Smooth muscle cell (in vitro differentiated cells): ENCODE measurements around the gene PIGR. TPM values are rescaled to one million over a fixed set of nuclear protein-coding genes. Genes with fewer than 3 reads are reported as not detected.

ENCODE experiments used
- DNase-seq: peaks from one replicate; lab custom pipeline; 2025; ENCODE audit not compliant: unreplicated experiment; lab: John Stamatoyannopoulos, UW
- H2AFZ ChIP-seq: fragments of 200-600 bp; sonication (generic); 2 replicates; pipeline ENCODE4 v1.6.0; 2016; ENCODE audit warnings: antibody characterized with exemption, low read depth, mild to moderate bottlenecking
- H3F3A ChIP-seq: fragments of 200-600 bp; sonication (generic); 2 replicates; pipeline ENCODE4 v1.6.0; 2017; ENCODE audit warnings: antibody characterized with exemption, low read depth
- H3K27ac ChIP-seq: fragments of 200-600 bp; sonication (generic); 2 replicates; pipeline ENCODE4 v1.5.1; 2016; ENCODE audit warnings: low read depth, mild to moderate bottlenecking
- H3K27me3 ChIP-seq: fragments of 200-600 bp; sonication (generic); 2 replicates; pipeline ENCODE4 v1.6.1; 2016; ENCODE audit warnings: low read depth, mild to moderate bottlenecking
- H3K36me3 ChIP-seq: fragments of 200-600 bp; sonication (generic); 2 replicates; pipeline ENCODE4 v1.5.1; 2016; ENCODE audit warnings: low read depth
- H3K4me1 ChIP-seq: fragments of 200-600 bp; sonication (generic); 2 replicates; pipeline ENCODE4 v1.5.1; 2016; ENCODE audit warnings: low read depth
- H3K4me2 ChIP-seq: fragments of 200-600 bp; sonication (generic); 2 replicates; pipeline ENCODE4 v1.6.0; 2016; ENCODE audit warnings: mild to moderate bottlenecking
- H3K4me3 ChIP-seq: fragments of 200-600 bp; sonication (generic); 2 replicates; pipeline ENCODE4 v1.5.1; 2016; ENCODE audit warnings: mild to moderate bottlenecking
- H3K79me2 ChIP-seq: fragments of 200-600 bp; sonication (generic); 2 replicates; pipeline ENCODE4 v1.6.0; 2016; ENCODE audit warnings: low read depth, mild to moderate bottlenecking
- H3K9ac ChIP-seq: fragments of 200-600 bp; sonication (generic); 2 replicates; pipeline ENCODE4 v1.6.0; 2016; ENCODE audit warnings: low read depth
- H3K9me3 ChIP-seq: fragments of 200-600 bp; sonication (generic); replicated peaks from 2 replicates; pipeline ENCODE4 v1.5.1; 2016; ENCODE audit warnings: low read depth
- H4K20me1 ChIP-seq: fragments of 200-600 bp; sonication (generic); 2 replicates; pipeline ENCODE4 v1.6.0; 2016; ENCODE audit warnings: low read depth
- WGBS: methylation state at CpG from one replicate; pipeline ENCODE4 v1.1.7; 2016; ENCODE audit warnings: low lambda C conversion rate; 5-methylcytosine and 5-hydroxymethylcytosine counted together
- polyA plus RNA-seq: library from polyadenylated mRNA; unstranded; fragments of >200 nt; fragmentation: Nextera tagmentation; extraction: Ambion mirVana; gene quantifications from 2 replicates; pipeline ENCODE4 v1.2.1, GENCODE V29; 2016
- total RNA-seq: library from RNA; depleted of rRNA; stranded (reverse); fragments of >200 nt; gene quantifications from 2 replicates; pipeline ENCODE4 v1.2.3, GENCODE V29; 2014
- TF ChIP-seq, protein P1 (sequence below): fragments of 200-600 bp; sonication (generic); IDR thresholded peaks from 2 replicates; pipeline ENCODE4 v1.5.1; 2017; ENCODE audit warnings: borderline replicate concordance, mild to moderate bottlenecking, antibody characterized with exemption; ENCODE audit not compliant: insufficient read depth, poor library complexity, severe bottlenecking

PIGR gene
- total and polyA plus RNA-seq, 2 experiments from 2014 or later, result not detected

DNA sequence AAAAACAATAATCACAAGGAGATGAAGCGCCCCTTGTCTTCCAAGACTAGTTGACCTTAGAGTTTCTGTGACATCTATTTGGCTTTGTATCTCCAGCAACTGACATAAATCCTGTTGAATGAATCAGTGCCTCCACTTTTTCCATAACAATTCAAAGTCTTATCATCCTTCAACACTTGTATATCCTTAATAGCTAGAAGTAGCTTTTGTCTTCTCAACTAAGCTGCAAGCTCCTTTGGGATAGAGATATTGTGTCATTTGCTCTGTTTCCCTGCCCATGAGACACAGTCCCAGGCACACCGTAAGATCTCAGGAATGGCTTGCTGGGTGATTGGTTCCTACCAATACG is 5.7 kb downstream of the PIGR start:
- no peaks in the 10 kb centered on the region for H3K9me3 ChIP-seq
- no peak overlapping the region for H3K4me3 ChIP-seq
- H3K9ac ChIP-seq, result no peak overlapping the region
- no peaks in the 10 kb centered on the region for H3F3A ChIP-seq
- H3K27ac ChIP-seq, result no peak overlapping the region
- H4K20me1 ChIP-seq, result no peaks in the 10 kb centered on the region
- TF ChIP-seq, protein P1, sequence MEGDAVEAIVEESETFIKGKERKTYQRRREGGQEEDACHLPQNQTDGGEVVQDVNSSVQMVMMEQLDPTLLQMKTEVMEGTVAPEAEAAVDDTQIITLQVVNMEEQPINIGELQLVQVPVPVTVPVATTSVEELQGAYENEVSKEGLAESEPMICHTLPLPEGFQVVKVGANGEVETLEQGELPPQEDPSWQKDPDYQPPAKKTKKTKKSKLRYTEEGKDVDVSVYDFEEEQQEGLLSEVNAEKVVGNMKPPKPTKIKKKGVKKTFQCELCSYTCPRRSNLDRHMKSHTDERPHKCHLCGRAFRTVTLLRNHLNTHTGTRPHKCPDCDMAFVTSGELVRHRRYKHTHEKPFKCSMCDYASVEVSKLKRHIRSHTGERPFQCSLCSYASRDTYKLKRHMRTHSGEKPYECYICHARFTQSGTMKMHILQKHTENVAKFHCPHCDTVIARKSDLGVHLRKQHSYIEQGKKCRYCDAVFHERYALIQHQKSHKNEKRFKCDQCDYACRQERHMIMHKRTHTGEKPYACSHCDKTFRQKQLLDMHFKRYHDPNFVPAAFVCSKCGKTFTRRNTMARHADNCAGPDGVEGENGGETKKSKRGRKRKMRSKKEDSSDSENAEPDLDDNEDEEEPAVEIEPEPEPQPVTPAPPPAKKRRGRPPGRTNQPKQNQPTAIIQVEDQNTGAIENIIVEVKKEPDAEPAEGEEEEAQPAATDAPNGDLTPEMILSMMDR, result no peak
- no peaks in the 10 kb centered on the region for H3K36me3 ChIP-seq
- no peak overlapping the region for H3K4me2 ChIP-seq
- H3K27me3 ChIP-seq, result peaks cover 82% of the 10 kb centered on the region
- no peaks in the 10 kb centered on the region for H3K79me2 ChIP-seq
- whole genome bisulfite sequencing, result 88% methylated on average over 3 of the region's 3 CpGs
- no peak overlapping the region for H2AFZ ChIP-seq
- no peaks in the 10 kb centered on the region for H3K4me1 ChIP-seq
- DNase-seq, result no peak

DNA sequence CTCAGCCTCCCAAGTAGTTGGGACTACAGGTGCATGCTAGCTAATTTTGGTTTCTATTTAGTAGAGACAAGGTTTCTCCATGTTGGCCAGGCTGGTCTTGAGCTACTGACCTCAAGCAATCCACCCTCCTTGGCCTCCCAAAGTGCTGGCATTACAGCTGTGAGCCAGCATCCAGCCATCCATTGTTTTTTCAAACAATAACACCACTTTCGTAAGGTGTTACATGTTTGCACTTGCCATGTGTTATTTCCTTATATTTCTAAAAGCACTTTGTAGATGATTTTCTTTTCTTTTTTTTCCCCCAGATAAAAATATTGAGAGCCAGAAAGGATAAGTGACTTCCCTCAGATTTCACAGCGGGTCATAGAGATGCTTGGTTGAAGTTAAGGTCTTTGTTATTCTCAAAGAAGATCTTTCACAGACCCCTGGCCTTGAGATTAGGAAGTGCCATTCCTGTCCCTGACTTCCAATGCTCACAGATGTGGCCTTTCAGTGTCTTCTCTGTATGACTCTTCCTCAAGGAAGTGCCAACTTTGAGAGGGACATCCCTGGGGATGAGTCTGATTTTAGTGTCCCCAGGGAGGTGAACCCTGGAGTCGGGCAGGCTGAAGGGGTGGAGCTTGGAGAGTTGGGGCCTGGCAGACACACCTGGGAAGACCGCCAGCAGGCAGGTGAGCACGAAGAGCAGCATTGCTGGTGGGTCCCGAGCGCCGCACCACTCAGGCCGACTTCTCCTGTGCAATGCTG is 6.3 kb downstream of the PIGR start:
- H3F3A ChIP-seq, result no peaks in the 10 kb centered on the region
- no peak overlapping the region for H2AFZ ChIP-seq
- H3K27ac ChIP-seq, result no peak overlapping the region
- TF ChIP-seq, protein P1, result no peak
- H3K4me3 ChIP-seq, result no peak overlapping the region
- no peak for DNase-seq
- no peaks in the 10 kb centered on the region for H3K9me3 ChIP-seq
- H3K4me1 ChIP-seq, result no peaks in the 10 kb centered on the region
- no peaks in the 10 kb centered on the region for H3K36me3 ChIP-seq
- H4K20me1 ChIP-seq, result no peaks in the 10 kb centered on the region
- H3K79me2 ChIP-seq, result no peaks in the 10 kb centered on the region
- WGBS, result 92% methylated on average over 9 of the region's 9 CpGs
- no peak overlapping the region for H3K9ac ChIP-seq
- no peak overlapping the region for H3K4me2 ChIP-seq
- H3K27me3 ChIP-seq, result peaks cover 76% of the 10 kb centered on the region

DNA sequence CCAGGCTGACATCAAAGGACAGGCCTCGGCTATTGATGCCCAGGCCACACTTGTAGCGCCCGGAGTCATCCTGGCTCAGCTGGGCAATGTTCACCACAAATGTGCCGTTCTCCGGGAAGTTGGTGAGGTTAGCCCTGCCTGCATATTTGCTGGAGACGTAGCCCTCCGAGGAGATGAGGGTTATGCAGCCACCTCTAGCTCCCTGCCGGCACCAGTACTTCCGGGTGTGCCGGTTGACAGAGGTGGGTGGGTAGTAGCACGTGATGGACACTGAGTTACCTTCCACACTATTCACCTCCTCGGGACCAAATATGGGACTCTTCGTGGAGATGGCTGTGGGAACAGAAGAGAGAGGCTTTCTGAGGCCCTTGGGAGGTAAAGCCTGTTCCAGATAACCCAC is 7.1 kb downstream of the PIGR start:
- TF ChIP-seq, protein P1, result no peak
- H3K9ac ChIP-seq, result no peak overlapping the region
- WGBS, result 96% methylated on average over 13 of the region's 13 CpGs
- H3K79me2 ChIP-seq, result no peaks in the 10 kb centered on the region
- no peaks in the 10 kb centered on the region for H3F3A ChIP-seq
- no peak overlapping the region for H3K4me2 ChIP-seq
- no peak overlapping the region for H3K4me3 ChIP-seq
- H3K36me3 ChIP-seq, result no peaks in the 10 kb centered on the region
- no peaks in the 10 kb centered on the region for H3K4me1 ChIP-seq
- no peaks in the 10 kb centered on the region for H4K20me1 ChIP-seq
- no peak for DNase-seq
- no peak overlapping the region for H3K27ac ChIP-seq
- peaks cover 70% of the 10 kb centered on the region for H3K27me3 ChIP-seq
- no peaks in the 10 kb centered on the region for H3K9me3 ChIP-seq
- H2AFZ ChIP-seq, result no peak overlapping the region

DNA sequence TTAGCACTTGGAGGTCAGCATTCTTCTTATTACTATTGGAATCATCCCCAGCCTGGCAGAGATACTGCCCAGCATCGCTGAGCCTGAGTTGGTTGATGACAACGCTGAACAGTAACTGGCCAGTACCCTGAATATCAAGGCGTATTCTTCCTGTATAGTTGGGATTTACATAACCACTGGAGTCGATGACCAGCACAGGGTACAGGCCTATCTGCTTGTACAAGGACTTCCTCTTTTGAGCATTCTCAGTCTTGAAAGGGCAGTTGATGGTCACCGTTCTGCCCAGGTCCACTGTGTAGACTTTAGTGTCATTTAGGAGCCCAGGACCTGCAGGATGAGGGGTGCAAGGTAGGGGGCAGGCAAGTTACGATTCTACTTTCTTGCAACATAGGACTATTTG is 8.8 kb downstream of the PIGR start:
- 92% methylated on average over 6 of the region's 6 CpGs for WGBS

More for the DNA sequence above, 8.8 kb downstream of the PIGR start:
- H3K36me3 ChIP-seq, result no peaks in the 10 kb centered on the region
- no peaks in the 10 kb centered on the region for H4K20me1 ChIP-seq
- no peak overlapping the region for H3K27ac ChIP-seq
- no peak overlapping the region for H3K4me2 ChIP-seq
- no peak overlapping the region for H2AFZ ChIP-seq
- no peaks in the 10 kb centered on the region for H3K9me3 ChIP-seq
- H3F3A ChIP-seq, result no peaks in the 10 kb centered on the region
- TF ChIP-seq, protein P1, result no peak
- H3K9ac ChIP-seq, result no peak overlapping the region
- no peaks in the 10 kb centered on the region for H3K79me2 ChIP-seq
- peaks cover 53% of the 10 kb centered on the region for H3K27me3 ChIP-seq
- no peak for DNase-seq
- no peaks in the 10 kb centered on the region for H3K4me1 ChIP-seq
- H3K4me3 ChIP-seq, result no peak overlapping the region
